Forelimb muscle (tissue), 1 donor: ENCODE measurements around the gene ADGRD1. TPM values are rescaled to one million over a fixed set of nuclear protein-coding genes. Genes with fewer than 3 reads are reported as not detected.
"Not testable (repeated sequence)": the region's sequence is repeated elsewhere in the genome, so short reads cannot be mapped to it uniquely, and the experiment has no call there.

ENCODE experiments used
- DNase-seq: peaks from one replicate; pipeline ENCODE4 v3.0.0-alpha.2; 2013; ENCODE audit warnings: low read depth
- polyA plus RNA-seq: library from polyadenylated mRNA; unstranded; fragments of 120-200 nt; gene quantifications from one replicate; pipeline ENCODE4 v1.2.1, GENCODE V29; 2013; ENCODE audit not compliant: insufficient read length

ADGRD1 gene
- polyA plus RNA-seq, 1 donor, result 9.5 TPM

DNA sequence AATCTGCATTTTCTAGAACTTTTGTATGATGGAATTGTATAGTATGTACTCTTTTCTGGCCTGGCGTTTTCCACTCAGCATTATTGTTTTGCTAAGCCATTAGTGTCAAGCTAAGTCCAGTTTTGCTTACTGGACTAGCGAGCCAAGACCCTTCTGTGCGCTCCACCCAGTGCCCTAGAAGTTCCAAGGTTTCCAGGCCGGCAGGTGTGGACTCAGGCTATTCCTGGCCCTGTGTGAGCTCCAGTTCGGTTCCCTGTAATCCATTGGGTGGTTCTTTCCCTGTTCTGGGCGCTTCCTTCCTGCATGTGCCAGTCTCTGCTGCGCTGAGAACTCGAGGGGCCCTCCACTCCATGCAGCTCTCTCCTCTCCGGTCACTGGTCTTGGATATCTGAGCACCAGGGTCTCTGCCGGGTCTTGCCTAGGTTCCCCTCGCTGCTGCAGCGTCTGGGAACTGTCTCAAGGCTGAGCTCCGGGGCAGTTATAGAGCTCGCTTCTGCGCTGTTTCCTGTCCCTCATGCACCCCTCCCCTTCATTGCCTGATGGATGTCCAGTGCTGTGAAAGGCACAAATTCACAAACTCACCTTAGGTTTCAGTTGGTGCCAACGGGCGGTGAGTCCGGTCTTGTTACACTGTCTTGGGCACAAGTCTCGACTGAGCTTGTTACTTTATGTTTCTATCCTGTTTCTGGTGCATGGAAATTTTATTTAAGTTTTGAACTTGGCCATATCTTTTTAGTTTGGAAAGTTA lies 100.8 kb downstream of the ADGRD1 start:
- DNase-seq, result no peak

DNA sequence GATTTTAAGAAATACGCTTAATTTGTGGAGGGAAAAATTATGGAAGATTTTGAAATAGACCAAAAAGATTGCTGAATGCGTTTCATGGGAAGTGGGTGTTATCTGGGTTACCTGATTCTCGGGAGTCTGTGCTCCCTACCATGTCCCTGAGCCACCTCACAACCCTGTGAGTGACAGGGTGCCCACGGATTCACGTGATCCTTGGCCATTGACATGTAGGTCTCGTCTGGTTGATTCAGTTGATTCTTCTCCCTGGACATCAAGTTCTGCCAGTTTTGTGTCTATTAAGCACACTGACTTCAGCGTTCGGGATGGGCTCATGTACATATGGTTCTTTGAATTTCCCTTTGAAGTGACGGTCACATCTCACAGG lies 101.4 kb downstream of the ADGRD1 start:
- DNase-seq, result no peak

DNA sequence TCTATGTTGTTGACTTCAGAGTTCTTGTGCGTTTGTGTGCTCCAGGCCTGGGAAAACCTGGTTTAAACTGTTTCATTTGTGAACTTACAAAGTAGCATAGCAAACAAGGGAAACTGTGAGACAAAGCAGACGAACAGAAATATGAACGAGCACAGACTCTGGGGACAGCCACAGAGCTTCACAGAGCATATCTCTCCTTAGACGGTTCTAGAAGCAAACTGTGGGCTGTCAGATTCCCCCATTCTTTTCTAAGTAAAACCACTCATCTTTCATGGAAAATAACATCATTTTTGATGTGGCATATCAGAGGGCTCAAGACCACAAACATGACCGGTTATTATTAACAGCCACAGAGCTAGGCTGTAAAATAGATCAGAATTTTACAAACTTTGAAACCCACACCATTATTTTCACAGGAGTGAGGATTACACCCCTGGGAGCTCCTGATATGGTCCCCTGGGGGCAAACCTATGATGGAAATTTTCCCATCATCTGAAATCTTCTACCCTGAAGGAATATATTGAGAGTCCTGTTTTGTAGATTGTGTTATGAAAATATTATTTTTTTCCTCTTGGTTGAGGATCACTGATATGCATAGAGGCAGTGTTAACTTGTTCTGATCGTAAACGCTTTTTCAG lies 102.0 kb downstream of the ADGRD1 start:
- DNase-seq, result no peak

DNA sequence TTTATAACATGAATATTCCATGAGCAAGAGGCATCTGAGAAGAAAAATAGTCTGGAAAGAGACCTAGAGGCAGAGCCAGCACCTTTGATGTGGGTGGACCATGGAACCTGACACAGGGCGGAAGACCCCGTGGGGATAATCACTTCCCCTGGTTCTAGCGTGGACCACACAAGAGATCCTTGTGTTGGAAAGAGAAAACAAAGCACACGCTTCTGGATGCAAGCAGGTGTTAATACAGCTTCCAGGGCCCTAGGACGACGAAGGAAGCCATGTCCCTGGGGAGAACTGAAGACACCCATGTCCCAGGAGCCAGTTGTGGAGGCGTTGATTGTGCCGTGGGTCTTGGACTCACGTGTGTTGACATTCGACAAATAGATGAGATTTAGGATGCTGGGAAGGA lies 102.9 kb downstream of the ADGRD1 start:
- no peak for DNase-seq

DNA sequence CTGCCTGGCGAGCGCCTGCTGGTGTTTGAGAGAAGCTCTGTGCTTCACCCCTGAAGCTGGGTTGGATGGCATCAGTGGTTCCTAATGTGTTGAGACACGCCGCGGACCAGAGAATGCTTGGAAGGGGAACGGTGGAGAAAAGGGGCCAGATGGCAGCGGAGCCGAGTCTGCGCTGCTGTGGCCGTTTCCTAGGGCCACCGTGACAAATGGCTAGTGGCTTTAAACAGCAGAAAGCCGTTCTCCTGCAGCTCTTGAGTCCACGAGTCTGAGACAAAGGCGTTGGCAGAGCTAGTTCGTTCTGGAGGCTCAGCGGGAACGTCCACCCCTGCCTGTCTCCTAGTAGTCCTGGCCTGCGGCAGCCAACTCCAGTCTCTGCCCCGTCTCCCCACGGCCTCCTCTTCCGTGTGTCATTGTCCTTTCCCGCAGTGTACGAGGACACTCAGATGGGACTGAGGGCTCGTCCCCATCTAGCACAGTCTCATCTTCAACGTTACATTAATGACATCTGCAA lies 103.6 kb downstream of the ADGRD1 start:
- DNase-seq, result no peak

DNA sequence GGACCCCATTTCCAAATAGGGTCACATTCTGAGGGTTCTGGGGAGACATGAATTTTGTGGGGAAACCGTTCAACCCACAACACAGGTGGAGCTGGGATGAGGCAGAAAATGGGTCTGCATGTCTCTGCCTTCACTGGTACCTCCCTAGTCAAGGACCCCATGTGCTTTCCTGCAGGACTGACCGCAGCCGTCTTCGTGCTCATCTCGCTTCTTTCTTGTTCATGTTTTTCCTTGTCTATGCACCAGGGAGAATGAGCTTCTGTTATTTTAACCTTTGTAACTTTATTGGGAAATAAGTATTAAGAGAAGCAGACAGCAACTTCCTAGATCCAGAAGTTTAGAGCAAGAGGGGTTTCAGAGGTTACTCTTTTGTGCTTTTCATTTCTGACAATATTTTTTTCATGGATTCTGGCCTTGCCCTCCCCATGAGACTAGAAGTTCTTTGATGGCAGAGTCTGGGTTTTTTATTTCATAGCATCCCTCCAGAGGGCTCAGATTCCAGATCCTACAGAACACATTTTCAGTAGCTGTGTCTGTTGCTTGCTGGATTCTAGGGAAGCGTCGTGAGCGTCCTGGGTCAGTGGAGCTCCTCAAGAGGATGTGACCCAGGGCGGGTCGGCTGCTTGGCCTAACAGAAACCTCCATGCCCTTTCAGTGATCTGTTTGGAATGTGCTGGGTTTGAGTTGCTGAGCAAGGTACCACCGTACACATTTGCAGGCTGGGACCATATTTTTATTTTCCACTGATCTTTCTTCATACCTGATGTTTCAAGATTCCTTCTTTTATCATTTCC lies 104.2 kb downstream of the ADGRD1 start:
- no peak for DNase-seq

DNA sequence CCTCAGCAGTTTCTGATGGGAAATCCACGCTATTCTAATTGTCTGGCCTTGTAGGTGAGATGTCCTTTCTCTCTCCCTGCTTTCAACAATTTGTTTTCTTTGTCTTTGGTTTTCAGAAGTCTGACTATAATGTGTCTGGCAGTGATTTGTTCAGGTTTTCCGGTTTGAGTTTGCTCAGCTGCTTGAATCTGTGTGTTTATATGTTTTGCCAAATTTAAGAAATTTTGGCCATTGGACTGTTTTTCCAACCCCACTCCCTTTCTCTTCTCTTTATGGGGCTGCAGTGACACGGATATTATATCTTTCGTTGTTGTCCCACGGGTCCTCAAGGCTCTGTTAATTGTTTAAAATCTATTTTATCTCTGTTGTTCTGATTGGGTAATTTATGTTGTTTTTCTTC lies 105.0 kb downstream of the ADGRD1 start:
- no peak for DNase-seq

DNA sequence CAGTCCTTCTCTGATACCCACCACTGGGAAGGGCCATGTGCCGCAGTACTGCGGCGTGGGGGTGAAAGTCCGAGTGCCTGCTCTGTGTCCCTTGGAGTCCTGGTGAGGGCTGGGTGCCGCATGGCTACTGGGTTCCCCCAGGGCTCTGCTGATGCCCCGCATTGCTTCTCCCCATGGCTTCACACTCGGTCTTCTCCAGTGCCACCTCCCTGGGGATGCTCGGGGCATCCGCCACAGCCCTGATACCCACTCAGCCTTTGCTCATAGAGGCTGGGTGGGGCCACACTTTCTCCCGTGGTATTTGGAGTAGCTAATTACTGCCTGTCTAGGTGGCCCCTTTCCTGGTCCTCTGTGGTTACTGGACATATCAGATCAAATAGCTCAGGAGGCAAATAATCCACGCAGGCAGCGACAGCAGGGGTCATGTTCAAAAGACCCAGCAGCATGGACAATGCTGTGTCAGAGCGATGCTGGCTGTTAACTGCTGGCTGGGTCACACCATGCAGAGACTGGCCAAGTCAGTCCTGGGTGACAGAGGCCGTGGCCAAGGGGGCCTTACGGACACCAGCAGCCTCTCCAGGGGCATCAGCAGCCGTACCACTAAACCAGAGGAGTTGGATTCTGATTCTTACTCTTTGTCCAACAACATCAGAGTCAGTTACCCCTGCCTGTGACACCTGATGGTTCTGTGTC lies 106.5 kb downstream of the ADGRD1 start:
- no peak for DNase-seq

DNA sequence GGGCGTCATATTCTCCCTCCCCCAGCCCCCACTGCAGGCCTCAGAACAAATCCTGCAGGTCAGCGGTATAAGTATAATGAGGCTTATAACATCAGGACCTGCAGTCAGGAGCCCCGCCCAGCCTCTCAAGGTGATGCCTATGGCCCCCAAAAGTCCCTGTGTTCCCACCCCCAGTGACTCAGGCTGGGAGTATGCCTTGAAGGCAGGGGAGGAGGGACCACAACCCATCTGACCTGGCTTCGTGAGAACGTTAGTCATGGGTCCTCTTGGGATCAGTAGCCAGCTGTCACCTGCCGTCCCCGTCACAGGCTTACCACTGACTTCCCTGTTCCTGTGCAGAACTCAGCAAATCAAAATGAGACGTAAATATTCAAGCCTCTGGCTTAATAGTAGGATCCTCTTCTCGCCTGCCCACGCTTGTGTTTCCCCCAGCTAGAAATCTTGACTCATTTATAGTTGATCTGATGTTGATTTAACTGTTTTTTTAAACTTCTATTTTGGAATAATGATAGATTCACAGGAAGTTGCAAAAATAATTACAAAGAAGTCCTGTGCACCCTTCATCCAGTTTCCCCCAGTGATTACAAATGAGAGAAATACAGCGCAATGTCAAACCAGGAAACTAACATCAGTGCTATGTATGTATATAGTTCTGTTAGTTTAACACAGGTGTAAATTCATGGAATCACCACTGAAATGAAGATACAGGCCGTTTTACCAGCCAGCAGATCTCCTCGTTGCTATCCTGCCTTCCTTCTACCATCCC lies 107.5 kb downstream of the ADGRD1 start:
- no peak for DNase-seq

DNA sequence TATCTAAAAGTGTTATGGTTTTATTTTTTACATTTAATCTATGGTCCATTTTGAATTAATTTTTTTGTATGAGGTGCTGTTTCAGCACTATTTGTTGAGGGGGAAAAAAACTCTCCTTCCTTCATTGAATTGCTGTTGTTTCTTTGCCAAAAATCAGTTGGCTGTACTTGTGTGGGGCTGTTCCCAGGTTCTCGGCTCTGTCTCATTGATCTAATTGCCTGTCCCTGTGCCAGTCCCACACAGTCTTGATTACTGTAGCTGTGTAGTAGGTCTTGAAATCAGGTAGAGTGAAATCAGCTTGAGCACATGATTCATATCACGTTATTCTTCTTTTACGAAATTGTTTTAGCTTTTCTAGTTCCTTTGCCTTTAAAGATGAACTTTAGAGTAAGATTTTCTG lies 109.7 kb downstream of the ADGRD1 start:
- DNase-seq, result no peak

DNA sequence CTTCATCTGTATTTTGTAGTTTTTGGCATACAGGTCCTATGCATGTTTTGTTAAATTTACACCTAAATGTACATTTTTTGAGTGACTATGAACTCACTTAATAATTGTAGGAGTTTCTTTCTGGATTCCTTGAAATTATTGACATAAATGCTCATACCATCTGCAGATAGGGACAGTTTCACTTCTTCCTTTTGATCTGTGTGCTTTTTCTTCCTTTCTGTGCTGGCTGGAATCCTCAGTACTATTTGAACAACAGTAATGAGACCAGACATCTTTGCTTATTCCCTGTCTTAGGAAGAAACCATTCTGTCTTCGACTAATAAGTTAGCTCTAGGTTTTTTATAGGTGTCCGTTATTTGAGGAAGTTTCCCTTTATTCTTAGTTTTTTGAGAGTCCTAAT lies 110.3 kb downstream of the ADGRD1 start:
- DNase-seq, result no peak

DNA sequence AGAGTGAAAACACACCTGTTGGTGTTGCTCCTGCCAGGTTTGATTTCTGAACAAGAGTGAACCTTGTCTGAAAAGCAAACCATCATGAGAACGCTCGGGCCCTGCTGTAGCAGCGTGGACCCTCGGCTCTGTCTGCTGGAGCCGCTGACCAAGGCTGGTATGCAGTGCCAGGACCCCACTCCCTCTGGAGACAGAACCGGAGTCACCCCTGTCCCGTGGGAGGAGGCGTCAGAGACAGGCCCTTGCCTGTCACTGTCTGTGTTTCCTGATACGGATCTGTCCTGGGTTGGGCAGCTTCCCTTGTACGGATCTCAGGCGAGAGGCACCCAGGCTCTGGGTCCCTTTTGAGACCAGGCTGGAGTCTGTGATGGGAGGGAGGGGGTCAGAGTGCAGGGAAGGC lies 111.6 kb downstream of the ADGRD1 start:
- DNase-seq, result no peak

DNA sequence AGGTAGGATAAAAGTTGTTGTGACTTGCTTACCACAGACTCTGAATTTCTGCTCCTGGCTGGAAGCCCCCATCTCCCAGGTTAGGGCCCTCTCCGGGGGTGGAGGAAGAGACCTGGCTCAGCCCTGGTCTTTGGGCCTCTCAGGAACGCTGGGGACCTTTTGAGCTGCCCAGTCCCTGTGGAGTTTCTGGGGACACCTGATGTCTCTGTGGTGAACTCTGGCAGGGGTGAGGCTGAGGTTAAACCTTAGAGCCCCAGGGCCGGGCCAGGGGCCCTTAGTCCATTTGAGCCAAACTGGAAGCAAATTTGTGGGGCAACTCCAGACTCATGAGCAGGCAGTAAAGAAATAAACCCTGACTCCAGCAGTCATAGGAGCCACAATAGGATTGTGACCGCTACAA lies 112.1 kb downstream of the ADGRD1 start:
- DNase-seq, result no peak

DNA sequence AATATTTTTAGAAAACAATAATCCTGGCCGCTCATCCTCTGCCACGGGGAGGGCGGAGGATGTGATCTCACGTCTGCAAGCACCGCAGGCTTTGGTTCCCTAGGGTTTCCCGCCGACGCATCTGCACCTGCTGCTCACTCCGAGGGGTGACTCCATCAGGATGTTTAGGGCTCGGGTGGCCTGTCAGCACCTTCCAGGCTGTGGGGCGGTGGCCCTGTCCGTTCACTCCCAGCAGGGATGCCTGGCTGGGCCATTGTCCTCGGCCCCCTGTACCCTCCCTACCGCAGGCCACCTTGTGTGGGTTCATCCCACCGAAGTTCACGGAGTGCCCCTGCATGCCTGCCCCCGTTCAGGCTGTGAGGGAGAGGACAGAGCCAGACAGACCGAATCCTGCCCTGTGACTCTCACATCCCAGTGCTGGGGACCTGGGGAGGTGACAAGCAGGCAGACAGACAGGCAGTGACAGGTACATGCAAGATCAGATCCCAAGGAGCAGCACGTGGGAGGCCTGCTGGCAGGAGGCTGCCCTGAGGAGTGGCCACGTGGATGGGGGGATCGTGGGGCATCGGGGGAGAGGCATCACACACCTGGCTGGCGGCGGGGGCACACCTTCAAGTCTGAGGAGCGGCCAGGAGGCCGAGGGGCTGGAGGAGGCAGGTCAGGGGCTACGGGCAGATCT lies 112.6 kb downstream of the ADGRD1 start:
- no peak for DNase-seq

DNA sequence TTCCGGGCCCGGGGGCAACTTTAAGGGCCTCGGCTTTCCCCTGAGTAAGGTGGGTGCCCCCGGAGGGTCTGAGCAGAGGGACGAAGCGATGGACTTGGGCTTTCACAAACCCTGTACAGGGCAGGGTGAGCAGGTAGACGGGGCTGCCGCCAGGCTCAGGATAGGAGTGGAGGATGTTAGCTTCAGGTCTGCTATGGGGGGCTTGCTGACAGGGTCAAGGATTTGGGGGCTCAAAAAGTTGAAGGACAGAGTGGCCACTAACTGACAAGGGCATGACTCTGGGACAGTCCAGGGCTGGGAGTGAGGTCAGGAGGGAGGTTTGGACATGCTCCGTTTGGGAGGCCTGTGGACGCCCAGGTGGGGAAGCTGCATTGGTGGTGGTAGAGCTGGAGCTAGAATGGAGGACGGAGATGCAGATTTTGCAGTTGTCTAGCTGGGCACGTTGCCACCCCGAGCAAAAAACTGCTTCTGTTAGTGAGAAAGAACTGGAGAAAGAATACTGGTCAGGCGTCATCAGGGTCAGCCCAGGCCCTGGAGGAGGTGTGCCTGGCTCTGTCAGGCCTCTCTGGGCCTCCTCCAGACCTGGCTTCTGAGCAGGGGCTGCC lies 113.3 kb downstream of the ADGRD1 start:
- no peak for DNase-seq

DNA sequence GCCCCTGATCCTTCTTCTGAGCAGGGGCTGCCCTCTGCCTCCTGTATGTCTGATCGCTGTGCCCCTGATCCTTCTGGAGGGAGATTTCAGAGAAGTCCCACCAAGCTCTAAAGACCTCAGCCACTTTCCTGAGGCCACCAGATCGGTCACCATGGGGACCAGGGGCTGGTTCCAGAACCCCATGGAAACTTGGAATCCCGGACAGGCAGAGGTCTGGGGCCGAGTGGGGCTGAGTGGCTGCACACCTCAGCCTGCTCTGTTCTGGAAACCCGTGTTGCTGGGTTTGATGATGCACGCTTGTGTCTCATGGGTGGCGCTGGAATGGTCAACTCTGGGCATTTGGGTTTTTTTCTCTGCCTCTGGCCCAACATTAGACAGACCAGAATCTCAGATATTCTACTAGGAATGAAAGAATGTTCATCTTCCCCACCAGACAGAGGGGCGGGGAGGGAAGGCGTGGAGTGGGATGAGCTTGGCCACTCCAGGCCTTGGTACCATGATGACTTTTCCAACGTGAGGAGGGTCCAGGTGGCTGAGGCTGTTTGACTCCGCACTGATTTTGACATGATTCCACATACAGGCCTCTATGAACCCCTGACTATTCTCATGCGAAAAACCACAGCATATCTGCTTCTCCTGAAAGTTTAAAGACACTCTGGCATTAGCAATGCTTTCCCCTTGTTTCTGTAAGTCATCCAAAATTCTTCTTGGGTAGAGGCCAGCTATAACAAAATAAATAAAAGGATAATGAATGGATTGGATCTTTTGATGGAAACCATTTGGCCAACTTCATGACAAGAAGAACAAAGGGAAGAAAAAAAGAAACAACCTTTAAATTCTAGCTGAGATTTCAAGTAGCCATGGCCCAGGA lies 114.5 kb downstream of the ADGRD1 start:
- DNase-seq, result no peak

DNA sequence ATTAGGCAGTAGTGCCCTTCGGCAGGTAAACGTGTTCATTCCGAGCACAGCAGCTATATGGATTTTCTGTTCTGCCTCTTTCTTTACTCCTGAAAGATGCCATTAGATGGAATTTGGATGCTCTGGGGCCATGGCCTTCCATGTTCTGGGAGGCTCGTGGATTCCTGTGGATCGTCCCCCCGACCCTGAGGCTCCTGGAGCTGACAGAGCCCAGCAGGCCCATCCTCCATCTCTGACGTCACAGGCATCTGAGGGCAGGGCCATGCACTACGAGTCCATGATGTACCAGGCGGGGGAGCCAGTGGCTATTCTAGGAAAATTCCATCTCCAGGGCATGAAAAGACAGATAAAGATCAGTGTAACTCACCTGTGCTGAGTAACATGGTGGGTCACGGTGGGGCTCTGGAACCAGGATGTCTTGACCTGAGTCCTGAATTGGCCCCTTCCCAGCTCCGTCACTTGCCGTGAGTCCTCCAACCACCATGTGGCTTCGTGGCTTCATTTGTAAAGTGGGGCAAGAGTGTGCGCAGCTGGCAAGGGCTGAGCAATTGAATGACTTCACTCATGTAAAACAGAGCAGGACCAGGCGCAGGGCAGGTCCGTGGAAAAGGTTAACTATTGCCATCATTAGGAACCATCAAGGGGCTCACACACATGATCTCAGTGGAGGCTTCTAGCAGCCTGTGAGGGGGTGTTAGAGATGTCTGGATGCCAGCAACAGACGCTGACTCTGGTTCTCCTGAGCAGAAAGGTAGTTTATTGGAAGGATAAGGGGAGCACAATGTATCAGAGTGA lies 115.4 kb downstream of the ADGRD1 start:
- not testable (repeated sequence) for DNase-seq

DNA sequence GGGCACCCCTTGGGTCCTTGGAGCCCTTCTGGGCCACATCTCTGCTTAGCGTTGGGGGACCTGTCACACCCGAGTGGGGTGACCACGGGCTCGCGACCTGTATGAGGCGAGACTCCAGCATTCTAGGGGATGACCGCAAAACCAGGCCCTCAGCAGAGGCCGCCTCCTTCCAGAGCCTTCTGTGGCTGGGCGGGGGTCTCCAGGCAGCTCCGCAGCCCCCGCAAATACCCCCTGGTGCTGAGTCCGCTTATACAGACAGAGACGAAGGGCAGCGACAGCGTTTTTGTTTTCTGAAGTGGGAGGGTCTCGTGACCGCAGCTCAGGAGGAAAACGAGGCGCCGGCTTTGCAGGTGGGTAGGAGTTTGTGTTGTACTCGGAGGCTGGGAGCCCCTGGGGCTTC lies 116.4 kb downstream of the ADGRD1 start:
- not testable (repeated sequence) for DNase-seq
